ENCODE results near the gene KIAA1217. TPM values are rescaled to one million over a fixed set of nuclear protein-coding genes. Genes with fewer than 3 reads are reported as not detected.

KIAA1217 gene
- total and polyA plus RNA-seq, 9 of the 15 experiments (the other 6 are each of a cell fraction or from before 2014, with no cell fraction given) = 0.04 TPM; not detected in 8

DNA sequence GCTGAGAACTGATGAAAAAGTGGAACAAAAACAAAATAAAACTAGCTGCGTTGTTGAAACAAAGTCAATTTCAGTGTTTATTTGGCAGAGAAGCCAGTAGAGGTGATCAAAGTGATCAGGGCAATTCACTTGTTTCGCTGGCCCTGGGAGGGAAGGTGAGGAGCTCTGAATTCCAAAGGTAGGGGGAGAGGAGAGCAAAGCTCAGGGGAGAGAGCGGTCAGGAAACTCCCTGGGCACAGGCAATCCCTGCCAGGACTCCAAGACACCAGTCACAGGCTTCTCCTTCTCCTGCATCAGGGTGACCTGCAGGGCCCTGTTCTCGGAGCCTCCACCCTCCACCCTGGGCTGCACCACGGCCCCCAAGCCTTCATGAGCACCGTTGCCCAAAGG lies 6.8 kb upstream of the KIAA1217 start (continued):
- no peak for TF ChIP-seq SAP30 (IDR thresholded peaks at IDR 0.05; ENCODE audit: borderline replicate concordance, insufficient read depth, low read depth, low read length, poor library complexity, severe bottlenecking)
- TF ChIP-seq ZNF224 (CRISPR knock-in tag; IDR thresholded peaks at IDR 0.05) = no peak
- no peak for TF ChIP-seq ADNP (tag; IDR thresholded peaks at IDR 0.05)
- no peak for TF ChIP-seq JUND (IDR thresholded peaks at IDR 0.05; ENCODE audit: borderline replicate concordance, low read depth, low read length)
- TF ChIP-seq JUND (tag; IDR thresholded peaks at IDR 0.05; ENCODE audit: borderline replicate concordance, low read depth, low read length) = no peak
- TF ChIP-seq ZZZ3 (IDR thresholded peaks at IDR 0.05) = no peak

DNA sequence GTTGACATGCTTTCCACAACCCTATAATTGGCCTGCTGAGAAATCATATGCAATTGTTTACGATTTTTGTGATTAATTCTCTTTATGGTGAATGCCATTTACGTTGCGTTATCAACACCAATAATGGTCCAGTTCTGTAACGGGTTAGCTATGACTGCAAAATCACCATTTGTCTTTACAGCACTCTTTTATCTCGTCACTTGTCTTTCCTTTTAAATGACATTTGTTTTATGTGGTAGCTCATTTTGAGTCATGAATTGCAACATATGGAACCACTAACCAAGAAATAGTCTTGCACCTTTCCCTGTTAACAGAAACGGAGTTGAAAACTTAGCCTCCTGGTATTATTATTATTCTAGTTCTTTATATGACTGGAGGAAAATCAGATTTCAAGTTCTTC lies 3.1 kb upstream of the KIAA1217 start:
- H3K27me3 ChIP-seq (ENCODE audit: control insufficient read depth in 2 of 2, insufficient read depth in 2 of 2, low read length in 2 of 2) = peaks cover 0 to 4% of the 10 kb centered on the region in 2 experiments; a peak in 1 of 5 replicates
- 4% methylated on average over 6 of the region's 6 CpGs for WGBS (ENCODE audit: insufficient coverage, low coverage, missing lambda C conversion rate)
- in situ Hi-C loops (cut with MboI) (loop anchor here (25.0 kb wide), 1 partner anchor 894 kb away; no protein-coding TSS in a partner anchor), intact Hi-C loops (cut with micrococcal nuclease) (no loop called here)
- no TSS peak for BruUV-seq (replicated peaks)
- ChIA-PET POLR2A (no interaction called here), CTCF (ENCODE audit: low intra/inter-chr PET ratio) (no interaction called here)
- H3K9ac ChIP-seq (ENCODE audit: insufficient read depth in 1 of 2, low read depth in 2 of 2, low read length in 2 of 2) = no peak overlapping the region
- no peaks in the 10 kb centered on the region for H3K9me3 ChIP-seq (replicated peaks; ENCODE audit: control insufficient read depth, insufficient read depth, low read depth, low read length)
- no peak overlapping the region for H3K4me3 ChIP-seq
- H2AFZ ChIP-seq (ENCODE audit: low read depth, low read length) = no peak overlapping the region
- no peaks in the 10 kb centered on the region for H3K4me1 ChIP-seq (replicated peaks in 1 of 2; ENCODE audit: control insufficient read depth in 2 of 2, insufficient read depth in 2 of 2, low read length in 2 of 2)
- H3K79me2 ChIP-seq (ENCODE audit: control insufficient read depth, insufficient read depth, low read length) = no peaks in the 10 kb centered on the region
- H3K4me2 ChIP-seq (ENCODE audit: insufficient read depth, low read length) = no peak overlapping the region
- ATAC-seq (no peak), DNase-seq (ENCODE audit: extremely low read depth in 1 of 4, low spot score in 3 of 4) (no peak), FAIRE-seq (no peak)
- no peaks in the 10 kb centered on the region for H4K20me1 ChIP-seq (replicated peaks; ENCODE audit: control insufficient read depth, insufficient read depth, low read length)
- no peaks in the 10 kb centered on the region for H3K36me3 ChIP-seq (ENCODE audit: control insufficient read depth, insufficient read depth, low read length)
- no peaks in the 10 kb centered on the region for H3K9me1 ChIP-seq (ENCODE audit: control insufficient read depth, insufficient read depth, low read length)
- H3K27ac ChIP-seq (ENCODE audit: extremely low read depth, low read depth, low read length) = no peak overlapping the region
- TF ChIP-seq, protein P1, sequence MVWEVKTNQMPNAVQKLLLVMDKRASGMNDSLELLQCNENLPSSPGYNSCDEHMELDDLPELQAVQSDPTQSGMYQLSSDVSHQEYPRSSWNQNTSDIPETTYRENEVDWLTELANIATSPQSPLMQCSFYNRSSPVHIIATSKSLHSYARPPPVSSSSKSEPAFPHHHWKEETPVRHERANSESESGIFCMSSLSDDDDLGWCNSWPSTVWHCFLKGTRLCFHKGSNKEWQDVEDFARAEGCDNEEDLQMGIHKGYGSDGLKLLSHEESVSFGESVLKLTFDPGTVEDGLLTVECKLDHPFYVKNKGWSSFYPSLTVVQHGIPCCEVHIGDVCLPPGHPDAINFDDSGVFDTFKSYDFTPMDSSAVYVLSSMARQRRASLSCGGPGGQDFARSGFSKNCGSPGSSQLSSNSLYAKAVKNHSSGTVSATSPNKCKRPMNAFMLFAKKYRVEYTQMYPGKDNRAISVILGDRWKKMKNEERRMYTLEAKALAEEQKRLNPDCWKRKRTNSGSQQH (CRISPR knock-in tag; IDR thresholded peaks at IDR 0.05) = no peak
- TF ChIP-seq, protein P2, sequence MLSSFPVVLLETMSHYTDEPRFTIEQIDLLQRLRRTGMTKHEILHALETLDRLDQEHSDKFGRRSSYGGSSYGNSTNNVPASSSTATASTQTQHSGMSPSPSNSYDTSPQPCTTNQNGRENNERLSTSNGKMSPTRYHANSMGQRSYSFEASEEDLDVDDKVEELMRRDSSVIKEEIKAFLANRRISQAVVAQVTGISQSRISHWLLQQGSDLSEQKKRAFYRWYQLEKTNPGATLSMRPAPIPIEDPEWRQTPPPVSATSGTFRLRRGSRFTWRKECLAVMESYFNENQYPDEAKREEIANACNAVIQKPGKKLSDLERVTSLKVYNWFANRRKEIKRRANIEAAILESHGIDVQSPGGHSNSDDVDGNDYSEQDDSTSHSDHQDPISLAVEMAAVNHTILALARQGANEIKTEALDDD (IDR thresholded peaks at IDR 0.05) = no peak
- TF ChIP-seq, protein P3, sequence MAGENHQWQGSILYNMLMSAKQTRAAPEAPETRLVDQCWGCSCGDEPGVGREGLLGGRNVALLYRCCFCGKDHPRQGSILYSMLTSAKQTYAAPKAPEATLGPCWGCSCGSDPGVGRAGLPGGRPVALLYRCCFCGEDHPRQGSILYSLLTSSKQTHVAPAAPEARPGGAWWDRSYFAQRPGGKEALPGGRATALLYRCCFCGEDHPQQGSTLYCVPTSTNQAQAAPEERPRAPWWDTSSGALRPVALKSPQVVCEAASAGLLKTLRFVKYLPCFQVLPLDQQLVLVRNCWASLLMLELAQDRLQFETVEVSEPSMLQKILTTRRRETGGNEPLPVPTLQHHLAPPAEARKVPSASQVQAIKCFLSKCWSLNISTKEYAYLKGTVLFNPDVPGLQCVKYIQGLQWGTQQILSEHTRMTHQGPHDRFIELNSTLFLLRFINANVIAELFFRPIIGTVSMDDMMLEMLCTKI (IDR thresholded peaks at IDR 0.05; ENCODE audit: partially characterized antibody) = no peak
- TF ChIP-seq JUNB (CRISPR knock-in tag; conservative IDR thresholded peaks at IDR 0.05) (no peak), NFIC (IDR thresholded peaks at IDR 0.05) (no peak), CREM (IDR thresholded peaks at IDR 0.05; ENCODE audit: low read depth) (no peak), SMAD3 (CRISPR knock-in tag; conservative IDR thresholded peaks at IDR 0.05) (no peak)
- TF ChIP-seq, protein P4, sequence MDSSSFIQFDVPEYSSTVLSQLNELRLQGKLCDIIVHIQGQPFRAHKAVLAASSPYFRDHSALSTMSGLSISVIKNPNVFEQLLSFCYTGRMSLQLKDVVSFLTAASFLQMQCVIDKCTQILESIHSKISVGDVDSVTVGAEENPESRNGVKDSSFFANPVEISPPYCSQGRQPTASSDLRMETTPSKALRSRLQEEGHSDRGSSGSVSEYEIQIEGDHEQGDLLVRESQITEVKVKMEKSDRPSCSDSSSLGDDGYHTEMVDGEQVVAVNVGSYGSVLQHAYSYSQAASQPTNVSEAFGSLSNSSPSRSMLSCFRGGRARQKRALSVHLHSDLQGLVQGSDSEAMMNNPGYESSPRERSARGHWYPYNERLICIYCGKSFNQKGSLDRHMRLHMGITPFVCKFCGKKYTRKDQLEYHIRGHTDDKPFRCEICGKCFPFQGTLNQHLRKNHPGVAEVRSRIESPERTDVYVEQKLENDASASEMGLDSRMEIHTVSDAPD (CRISPR knock-in tag; IDR thresholded peaks at IDR 0.05) = no peak
- TF ChIP-seq, protein P5, sequence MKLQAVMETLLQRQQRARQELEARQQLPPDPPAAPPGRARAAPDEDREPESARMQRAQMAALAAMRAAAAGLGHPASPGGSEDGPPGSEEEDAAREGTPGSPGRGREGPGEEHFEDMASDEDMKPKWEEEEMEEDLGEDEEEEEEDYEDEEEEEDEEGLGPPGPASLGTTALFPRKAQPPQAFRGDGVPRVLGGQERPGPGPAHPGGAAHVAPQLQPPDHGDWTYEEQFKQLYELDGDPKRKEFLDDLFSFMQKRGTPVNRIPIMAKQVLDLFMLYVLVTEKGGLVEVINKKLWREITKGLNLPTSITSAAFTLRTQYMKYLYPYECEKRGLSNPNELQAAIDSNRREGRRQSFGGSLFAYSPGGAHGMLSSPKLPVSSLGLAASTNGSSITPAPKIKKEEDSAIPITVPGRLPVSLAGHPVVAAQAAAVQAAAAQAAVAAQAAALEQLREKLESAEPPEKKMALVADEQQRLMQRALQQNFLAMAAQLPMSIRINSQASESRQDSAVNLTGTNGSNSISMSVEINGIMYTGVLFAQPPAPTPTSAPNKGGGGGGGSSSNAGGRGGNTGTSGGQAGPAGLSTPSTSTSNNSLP (IDR thresholded peaks at IDR 0.05; ENCODE audit: borderline replicate concordance, low read depth, low read length) = no peak
